Cardiac muscle cell (in vitro differentiated cells and primary cell): ENCODE results near the gene FAF2. TPM values are rescaled to one million over a fixed set of nuclear protein-coding genes. Genes with fewer than 3 reads are reported as not detected.

ENCODE experiments used
- DNase-seq, 2 donors: peaks; one replicate each; pipeline versions ENCODE4 v3.0.0 to v3.0.0-alpha.2; 2010 to 2017; ENCODE audit warnings: low read depth in 1 of 2, low spot score in 1 of 2
- H3K27ac ChIP-seq: fragments of 200-600 bp; sonication (generic); 2 replicates; pipeline ENCODE4 v1.5.1; 2016
- H3K27me3 ChIP-seq: fragments of 200-600 bp; sonication (generic); 2 replicates; pipeline ENCODE4 v1.6.0; 2016; ENCODE audit warnings: control low read depth
- H3K36me3 ChIP-seq: fragments of 200-600 bp; sonication (generic); 2 replicates; pipeline ENCODE4 v1.5.1; 2016; ENCODE audit warnings: control low read depth
- H3K4me1 ChIP-seq: fragments of 200-600 bp; sonication (generic); 2 replicates; pipeline ENCODE4 v1.8.1; 2017; ENCODE audit warnings: low read depth, mild to moderate bottlenecking, mixed run types
- H3K4me3 ChIP-seq: fragments of 200-600 bp; sonication (generic); 2 replicates; pipeline ENCODE4 v1.5.1; 2016; ENCODE audit warnings: mild to moderate bottlenecking
- H3K9me3 ChIP-seq: fragments of 200-600 bp; sonication (generic); 2 replicates; pipeline ENCODE4 v1.5.1; 2017; ENCODE audit warnings: low read depth, mild to moderate bottlenecking, control low read depth
- CTCF ChIP-seq: IDR thresholded peaks from 2 replicates; pipeline ENCODE4 v1.5.1; 2012; ENCODE audit warnings: low read depth, mild to moderate bottlenecking, low read length
- polyA plus RNA-seq: library from polyadenylated mRNA; unstranded; fragments of >200 nt; fragmentation: Nextera tagmentation; extraction: Ambion mirVana; gene quantifications from 2 replicates; pipeline ENCODE4 v1.2.1, GENCODE V29; 2016
- total RNA-seq: library from RNA; depleted of rRNA; stranded (reverse); fragments of >200 nt; gene quantifications from 2 replicates; pipeline ENCODE4 v1.2.3, GENCODE V29; 2016

Gene FAF2
- total and polyA plus RNA-seq, 2 experiments from 2014 or later = 26.1 to 29.0 TPM

- DNase-seq = no peak
- Histone ChIP-seq H3K27ac (no peak overlapping the region), H3K9me3 (no peaks in the 10 kb centered on the region), H3K27me3 (no peaks in the 10 kb centered on the region), H3K4me3 (no peak overlapping the region), H3K4me1 (peaks cover 22% of the 10 kb centered on the region), H3K36me3 (no peaks in the 10 kb centered on the region)
- TF ChIP-seq CTCF = no peak
Observed at GRCh38 chr5:176444742-176445141, 3.4 kb upstream of the FAF2 start.

GRCh38 chr5:176446028-176446665, 2.0 kb upstream of the FAF2 start:
- no peaks in the 10 kb centered on the region for H3K36me3 ChIP-seq
- H3K9me3 ChIP-seq = no peaks in the 10 kb centered on the region
- TF ChIP-seq CTCF = no peak
- peaks cover 19% of the 10 kb centered on the region for H3K4me1 ChIP-seq
- DNase-seq = no peak
- H3K27me3 ChIP-seq = no peaks in the 10 kb centered on the region
- H3K4me3 ChIP-seq = no peak overlapping the region
- H3K27ac ChIP-seq = no peak overlapping the region

GRCh38 chr5:176446884-176447590, 1.1 kb upstream of the FAF2 start:
- no peak for DNase-seq
- no peak for TF ChIP-seq CTCF
- Histone ChIP-seq H3K9me3 (no peaks in the 10 kb centered on the region), H3K4me3 (peak overlapping the region; percentile 57), H3K36me3 (no peaks in the 10 kb centered on the region), H3K27me3 (no peaks in the 10 kb centered on the region), H3K27ac (peak overlapping the region; percentile 92), H3K4me1 (peaks cover 14% of the 10 kb centered on the region)

- no peak for TF ChIP-seq CTCF
- peak overlapping the region; percentile 57 for H3K4me3 ChIP-seq
- DNase-seq = no peak
- H3K9me3 ChIP-seq = no peaks in the 10 kb centered on the region
- H3K4me1 ChIP-seq = peaks cover 13% of the 10 kb centered on the region
- H3K36me3 ChIP-seq = no peaks in the 10 kb centered on the region
- H3K27me3 ChIP-seq = no peaks in the 10 kb centered on the region
- H3K27ac ChIP-seq = peak overlapping the region; percentile 92
Observed at GRCh38 chr5:176447591-176447977, 601 bp upstream of the FAF2 start.

GRCh38 chr5:176450077-176450476, 1.9 kb downstream of the FAF2 start:
- no peak for DNase-seq
- Histone ChIP-seq H3K27me3 (no peaks in the 10 kb centered on the region), H3K4me3 (no peak overlapping the region), H3K9me3 (no peaks in the 10 kb centered on the region), H3K27ac (no peak overlapping the region), H3K36me3 (no peaks in the 10 kb centered on the region), H3K4me1 (peaks cover 16% of the 10 kb centered on the region)
- TF ChIP-seq CTCF = no peak
